ENCODE data around the gene CABLES2.
A peak's percentile ranks its signal among the peaks of the same experiment; 100 is the strongest.

The CABLES2 gene, protein sequence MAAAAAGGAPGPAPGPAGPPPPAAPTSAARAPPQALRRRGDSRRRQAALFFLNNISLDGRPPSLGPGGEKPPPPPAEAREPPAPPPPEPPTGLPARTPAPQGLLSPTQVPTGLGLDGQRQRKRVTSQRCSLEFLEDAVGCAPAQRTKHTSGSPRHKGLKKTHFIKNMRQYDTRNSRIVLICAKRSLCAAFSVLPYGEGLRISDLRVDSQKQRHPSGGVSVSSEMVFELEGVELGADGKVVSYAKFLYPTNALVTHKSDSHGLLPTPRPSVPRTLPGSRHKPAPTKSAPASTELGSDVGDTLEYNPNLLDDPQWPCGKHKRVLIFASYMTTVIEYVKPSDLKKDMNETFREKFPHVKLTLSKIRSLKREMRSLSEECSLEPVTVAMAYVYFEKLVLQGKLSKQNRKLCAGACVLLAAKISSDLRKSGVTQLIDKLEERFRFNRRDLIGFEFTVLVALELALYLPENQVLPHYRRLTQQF

DNA sequence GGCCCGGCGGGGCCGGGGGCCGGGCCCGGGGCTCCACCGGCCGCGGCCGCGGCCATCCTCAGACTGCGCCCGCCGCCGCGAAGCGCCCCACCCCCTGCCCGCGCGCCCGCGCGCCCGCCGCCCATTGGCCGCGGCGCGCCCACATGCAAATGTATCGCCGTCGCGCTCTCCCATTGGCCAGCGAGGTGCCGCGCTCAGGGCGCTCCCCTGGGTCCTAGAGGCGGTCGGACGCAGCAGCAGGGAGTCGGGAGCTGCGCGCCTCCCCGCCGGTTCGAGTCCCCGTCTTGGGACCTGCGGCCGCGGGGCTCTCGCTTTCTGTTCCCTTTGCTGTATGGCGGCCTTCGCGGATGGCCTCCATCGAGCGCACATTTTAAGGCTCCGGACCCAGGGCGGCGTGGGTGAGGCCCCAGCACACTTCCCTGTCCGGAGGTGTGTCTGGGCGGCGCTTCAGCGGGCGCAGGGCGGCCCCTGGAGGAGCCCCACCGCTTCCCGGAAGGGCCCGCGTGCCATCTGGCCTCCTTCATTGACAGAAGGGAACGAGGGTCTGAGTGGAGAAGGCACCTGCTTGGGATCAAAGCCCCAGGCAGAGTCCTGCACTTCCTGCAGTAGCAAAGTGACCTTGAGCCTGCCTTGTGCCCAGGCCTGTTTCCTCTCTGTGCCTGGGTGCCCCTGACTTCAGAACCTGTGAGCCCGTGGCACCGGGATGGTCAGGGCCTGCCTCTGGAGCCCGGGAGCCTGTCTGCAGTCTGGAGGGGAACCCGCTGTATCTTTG, at the start of gene CABLES2:
CABLES2 (minus strand) TSS at position 65 of the 772 bp plus-strand sequence; CDS start at position 56, 9 bp downstream.
- no peaks in the 10 kb centered on the region for H3K36me3 Mint-ChIP-seq
- peaks cover 32% of the 10 kb centered on the region for H3K27me3 Mint-ChIP-seq
- peaks cover 38% of the 10 kb centered on the region for H3K4me1 Mint-ChIP-seq
- peak; percentile 94 for DNase-seq
- H3K27ac Mint-ChIP-seq: peak within 1 kb of the TSS; percentile 74
- CTCF ChIA-PET: no interaction called here
- peak within 1 kb of the TSS; percentile 77 for H3K4me3 Mint-ChIP-seq
- no peaks in the 10 kb centered on the region for H3K9me3 Mint-ChIP-seq

DNA sequence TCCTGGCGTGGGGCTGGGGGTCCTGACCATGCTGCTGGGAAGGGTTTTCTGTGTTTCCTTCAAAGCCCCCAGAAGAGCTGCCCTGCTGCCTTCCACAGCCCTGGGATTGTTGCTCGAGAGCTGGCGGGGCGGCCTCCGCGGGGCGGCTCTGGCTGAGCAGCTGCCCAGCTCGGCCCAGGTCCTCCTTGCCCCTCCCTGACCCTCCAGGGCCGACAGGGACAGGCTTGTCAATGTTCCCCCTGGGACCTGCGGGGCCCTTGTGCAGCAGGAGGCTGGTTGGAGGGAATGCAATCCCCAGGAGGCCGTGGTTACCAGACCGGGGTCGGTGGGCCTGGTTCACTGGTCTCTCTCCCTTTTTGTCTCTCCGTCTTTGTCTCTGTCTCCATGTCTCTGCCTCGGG, 48.8 kb upstream of the CABLES2 start:
- DNase-seq: no peak
- Mint-ChIP-seq H3K27ac (no peak overlapping the region), H3K27me3 (peaks cover 33% of the 10 kb centered on the region), H3K9me3 (no peaks in the 10 kb centered on the region), H3K4me3 (no peak overlapping the region), H3K36me3 (no peaks in the 10 kb centered on the region), H3K4me1 (no peaks in the 10 kb centered on the region)
- CTCF ChIA-PET: no interaction called here

DNA sequence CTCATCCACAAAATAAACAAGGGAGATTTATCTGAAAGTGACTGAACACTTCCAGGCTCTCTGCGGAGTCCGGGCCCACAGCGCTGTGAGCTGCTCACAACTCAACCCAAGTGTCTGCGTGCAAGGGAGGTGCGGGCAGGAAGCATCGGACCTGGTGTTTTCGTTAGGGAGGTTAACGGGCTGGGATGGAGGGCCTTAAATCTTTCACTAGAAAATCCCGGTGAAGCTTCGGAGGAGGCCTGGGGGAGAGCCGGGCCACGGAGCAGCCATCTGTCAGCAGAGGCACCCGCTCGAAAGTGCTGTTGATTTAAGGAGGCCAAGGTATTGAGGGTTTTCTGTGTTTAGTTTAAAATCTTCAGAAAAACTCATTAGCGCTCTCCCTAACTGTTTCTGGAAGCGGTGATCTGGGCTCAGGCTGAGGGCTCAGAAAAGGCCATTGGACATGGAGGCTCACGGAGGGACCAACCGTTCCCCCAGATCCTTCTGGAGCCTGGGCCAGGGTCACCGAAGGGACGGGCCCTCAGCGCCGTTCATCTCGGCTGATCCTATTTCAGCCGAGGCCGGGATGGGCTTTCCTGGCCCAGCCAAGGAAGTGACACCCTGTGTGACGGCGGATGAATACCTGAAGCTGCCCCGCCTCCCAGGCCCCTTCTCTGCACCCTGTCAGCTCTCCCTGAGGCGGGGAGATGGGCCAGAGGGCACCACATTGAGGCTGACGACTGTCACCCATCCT, 48.0 kb upstream of the CABLES2 start:
- H3K36me3 Mint-ChIP-seq: no peaks in the 10 kb centered on the region
- H3K27me3 Mint-ChIP-seq: peaks cover 34% of the 10 kb centered on the region
- CTCF ChIA-PET: no interaction called here
- H3K27ac Mint-ChIP-seq: no peak overlapping the region
- H3K4me1 Mint-ChIP-seq: no peaks in the 10 kb centered on the region
- no peaks in the 10 kb centered on the region for H3K9me3 Mint-ChIP-seq
- no peak overlapping the region for H3K4me3 Mint-ChIP-seq
- DNase-seq: no peak

DNA sequence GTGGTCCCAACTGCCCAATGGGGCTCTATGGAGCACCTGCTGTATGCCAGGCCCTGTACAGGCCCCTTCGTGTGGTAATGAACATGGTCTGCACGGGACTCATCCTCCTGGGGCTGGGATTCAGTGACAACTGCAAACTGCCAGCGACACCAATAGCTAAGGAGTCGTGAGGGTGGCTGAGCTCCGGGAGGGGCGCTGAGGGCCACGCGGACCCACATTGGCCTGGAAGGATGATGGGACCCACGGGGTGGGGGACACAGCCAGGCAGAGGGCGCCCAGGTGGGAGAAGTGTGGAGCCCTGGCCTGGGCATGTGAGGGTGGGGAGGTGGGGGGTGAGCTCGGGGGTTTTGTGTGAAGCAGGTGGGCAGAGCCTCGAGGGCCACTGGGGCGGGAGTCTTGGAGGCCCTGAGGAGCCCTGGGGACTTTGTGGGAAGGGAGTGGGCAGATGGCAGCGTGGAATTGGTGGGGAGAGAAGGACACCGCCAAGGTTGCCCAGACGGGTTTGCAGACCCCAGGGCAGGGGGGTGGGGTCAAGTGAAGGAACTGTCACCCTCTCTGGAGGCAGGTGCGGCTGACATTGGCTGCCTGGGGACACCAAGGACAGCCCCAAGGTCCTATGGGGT, 46.2 kb upstream of the CABLES2 start:
- Mint-ChIP-seq H3K27me3 (peaks cover 40% of the 10 kb centered on the region), H3K36me3 (no peaks in the 10 kb centered on the region), H3K27ac (no peak overlapping the region), H3K9me3 (no peaks in the 10 kb centered on the region), H3K4me1 (no peaks in the 10 kb centered on the region), H3K4me3 (no peak overlapping the region)
- CTCF ChIA-PET: no interaction called here
- no peak for DNase-seq

DNA sequence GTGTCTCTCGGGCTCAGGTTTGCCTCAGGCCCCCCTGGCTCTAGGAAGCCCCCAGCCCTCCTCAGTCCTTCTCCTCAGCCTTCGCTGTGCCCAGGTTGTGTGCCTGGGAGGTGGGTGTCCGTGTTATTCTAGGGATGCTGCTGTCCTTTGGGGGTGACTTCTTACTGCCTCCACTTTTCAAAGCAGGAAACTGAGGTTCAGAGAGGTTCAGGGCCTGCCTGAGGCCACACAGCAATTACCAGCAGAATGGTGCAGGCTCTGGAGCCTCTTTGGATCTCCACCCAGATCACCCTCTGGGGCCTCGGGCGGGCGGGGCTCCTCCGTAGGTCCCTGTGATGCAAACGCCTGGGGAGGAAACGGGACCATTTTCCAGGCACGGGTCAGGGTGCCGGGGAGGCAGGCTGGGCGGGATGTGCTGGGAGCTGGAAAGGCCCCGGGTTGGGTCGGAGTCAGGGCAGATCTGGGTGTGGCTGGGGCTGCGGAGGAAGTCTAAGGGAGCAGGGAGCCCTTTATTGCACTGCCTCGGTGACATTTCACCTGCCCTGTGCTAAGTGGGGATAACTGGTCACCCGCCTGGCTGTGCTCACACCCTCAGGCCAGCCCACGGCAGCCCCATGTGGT, 45.5 kb upstream of the CABLES2 start:
- DNase-seq: no peak
- peaks cover 40% of the 10 kb centered on the region for H3K27me3 Mint-ChIP-seq
- H3K27ac Mint-ChIP-seq: no peak overlapping the region
- H3K36me3 Mint-ChIP-seq: no peaks in the 10 kb centered on the region
- H3K4me1 Mint-ChIP-seq: no peaks in the 10 kb centered on the region
- CTCF ChIA-PET: no interaction called here
- no peak overlapping the region for H3K4me3 Mint-ChIP-seq
- H3K9me3 Mint-ChIP-seq: no peaks in the 10 kb centered on the region

DNA sequence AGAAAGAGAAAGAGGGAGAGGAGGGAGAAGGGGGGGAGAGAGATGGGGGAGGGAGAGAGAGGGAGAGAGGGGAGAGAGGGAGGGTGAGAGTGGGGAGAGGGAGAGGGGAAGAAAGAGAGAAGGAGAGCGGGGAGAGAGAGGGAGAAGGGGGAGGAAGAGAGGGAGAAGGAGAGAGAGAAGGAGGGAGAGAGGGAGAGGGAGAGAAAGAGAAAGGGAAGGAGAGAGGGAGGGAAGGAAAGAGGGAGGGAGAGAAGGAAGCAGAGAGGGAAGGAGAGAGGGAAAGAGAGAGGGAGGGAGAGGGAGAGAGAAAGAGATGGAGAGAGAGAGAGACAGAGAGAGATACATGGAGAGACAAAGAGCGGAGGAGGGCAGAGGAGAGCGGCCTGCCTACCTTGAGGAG, 44.9 kb upstream of the CABLES2 start:
- CTCF ChIA-PET: no interaction called here
- Mint-ChIP-seq H3K4me3 (no peak overlapping the region), H3K36me3 (no peaks in the 10 kb centered on the region), H3K27ac (no peak overlapping the region), H3K4me1 (no peaks in the 10 kb centered on the region), H3K9me3 (no peaks in the 10 kb centered on the region), H3K27me3 (peaks cover 37% of the 10 kb centered on the region)
- DNase-seq: no peak

DNA sequence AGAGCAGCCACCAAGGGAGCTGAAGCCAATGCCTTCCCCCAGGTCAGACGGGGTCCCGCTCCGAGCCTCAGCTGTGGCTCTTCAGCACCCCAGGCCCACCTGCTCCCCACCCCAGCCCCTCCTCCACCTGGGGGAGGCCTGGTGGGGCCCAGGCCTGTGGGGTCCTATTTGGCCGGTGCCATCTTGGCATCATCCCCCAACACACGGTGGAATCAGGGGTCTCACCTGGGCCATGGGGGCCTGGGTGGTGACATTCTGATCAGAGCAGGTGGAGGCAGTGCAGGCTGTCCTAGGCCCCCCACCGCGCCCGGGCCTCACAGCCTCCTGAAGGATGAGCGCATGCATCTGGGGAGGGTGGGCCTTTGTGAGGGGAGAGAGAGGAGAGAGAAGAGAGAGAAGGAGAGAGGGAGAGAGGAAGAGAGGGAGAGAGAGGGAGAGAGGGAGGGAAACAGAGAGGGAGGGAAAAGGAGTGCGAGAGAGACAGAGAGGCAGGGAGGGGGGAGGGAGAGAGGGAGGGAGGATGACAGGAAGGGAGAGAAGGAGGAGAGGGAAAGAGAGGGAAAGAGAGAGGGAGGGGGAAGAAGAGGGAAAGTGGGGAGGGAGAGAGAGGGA, 44.2 kb upstream of the CABLES2 start:
- Mint-ChIP-seq H3K9me3 (no peaks in the 10 kb centered on the region), H3K4me3 (no peak overlapping the region), H3K27me3 (peaks cover 33% of the 10 kb centered on the region), H3K36me3 (no peaks in the 10 kb centered on the region), H3K27ac (no peak overlapping the region), H3K4me1 (no peaks in the 10 kb centered on the region)
- DNase-seq: no peak
- CTCF ChIA-PET: no interaction called here

DNA sequence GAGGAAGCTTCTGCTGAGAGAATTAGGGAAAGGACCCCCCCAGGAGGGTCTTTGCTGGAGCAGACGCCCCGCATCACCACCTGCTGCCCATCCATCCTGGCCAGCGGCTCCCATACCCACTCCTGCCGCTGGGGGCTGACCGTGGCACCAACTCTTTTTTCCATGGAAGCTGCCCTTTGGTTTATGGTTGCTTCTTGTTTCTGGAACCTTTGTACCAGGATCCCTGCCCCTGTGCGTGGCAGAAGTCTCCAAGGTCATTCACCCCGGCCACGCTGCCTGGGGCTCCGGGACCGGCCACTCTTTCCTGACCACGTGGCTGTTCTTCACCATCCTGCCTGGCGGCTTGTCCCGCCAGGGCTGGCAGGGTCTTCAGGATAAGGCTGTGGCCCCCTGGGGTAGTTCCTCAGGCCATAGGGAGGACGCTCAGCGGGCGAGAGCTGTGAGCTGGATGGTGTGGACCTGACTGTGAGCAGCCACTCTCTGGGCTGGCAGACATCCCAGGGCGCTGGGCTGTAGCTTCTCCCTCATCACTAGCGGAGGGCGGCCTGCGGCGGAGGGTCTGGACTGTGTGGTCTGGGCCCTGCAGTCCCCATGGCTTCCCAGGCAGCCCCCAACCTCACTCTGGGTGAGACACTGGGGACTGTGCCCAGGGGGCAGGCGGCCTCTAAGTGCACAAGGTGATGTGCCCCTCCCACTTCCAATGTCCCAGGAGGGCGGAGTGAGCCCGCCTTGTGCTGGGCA, 43.0 kb upstream of the CABLES2 start:
- CTCF ChIA-PET: no interaction called here
- H3K27ac Mint-ChIP-seq: no peak overlapping the region
- H3K9me3 Mint-ChIP-seq: no peaks in the 10 kb centered on the region
- H3K36me3 Mint-ChIP-seq: no peaks in the 10 kb centered on the region
- peaks cover 25% of the 10 kb centered on the region for H3K27me3 Mint-ChIP-seq
- no peak for DNase-seq
- H3K4me1 Mint-ChIP-seq: no peaks in the 10 kb centered on the region
- no peak overlapping the region for H3K4me3 Mint-ChIP-seq

DNA sequence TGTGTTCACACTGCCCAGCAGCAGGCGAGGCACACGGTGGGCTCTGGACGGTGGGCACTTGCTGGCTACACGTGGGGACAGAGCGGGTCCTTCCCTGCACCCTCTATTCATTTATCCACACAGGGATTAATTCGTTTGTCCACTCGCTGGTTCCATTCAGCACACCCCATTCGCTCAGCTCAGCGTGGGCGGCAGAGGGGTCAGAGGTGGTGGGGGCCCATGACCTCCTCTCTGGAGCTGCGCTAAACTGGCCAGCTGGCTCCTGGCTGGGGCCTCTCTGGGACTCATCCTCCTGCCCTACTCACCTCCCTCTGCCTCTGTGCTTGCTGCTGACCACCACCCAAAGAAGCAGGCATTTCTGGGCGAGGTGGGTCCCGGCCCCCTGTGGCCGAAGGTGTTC, 41.7 kb upstream of the CABLES2 start:
- CTCF ChIA-PET: no interaction called here
- Mint-ChIP-seq H3K4me1 (no peaks in the 10 kb centered on the region), H3K9me3 (no peaks in the 10 kb centered on the region), H3K36me3 (no peaks in the 10 kb centered on the region), H3K4me3 (no peak overlapping the region), H3K27ac (no peak overlapping the region), H3K27me3 (peaks cover 21% of the 10 kb centered on the region)
- no peak for DNase-seq

DNA sequence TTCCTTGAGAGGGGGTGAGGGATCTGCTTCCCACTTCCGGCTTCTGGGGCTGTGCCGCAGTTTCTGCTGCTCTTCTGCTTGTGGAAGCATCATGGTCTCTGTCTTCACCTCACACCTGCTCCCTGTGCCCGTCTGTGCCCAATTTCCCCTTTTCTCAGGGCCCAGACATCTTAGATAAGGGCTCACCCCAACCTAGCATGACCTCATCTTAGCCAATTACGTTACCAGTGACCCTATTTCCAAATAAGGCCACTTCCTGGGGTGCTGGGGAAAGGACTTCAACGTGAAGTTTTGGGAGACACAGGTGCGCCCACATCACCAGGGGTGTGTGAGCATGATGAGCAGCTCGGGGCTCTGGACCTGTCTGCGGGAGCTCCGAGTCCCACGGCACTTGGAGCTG, 41.0 kb upstream of the CABLES2 start:
- H3K4me1 Mint-ChIP-seq: no peaks in the 10 kb centered on the region
- CTCF ChIA-PET: no interaction called here

DNA sequence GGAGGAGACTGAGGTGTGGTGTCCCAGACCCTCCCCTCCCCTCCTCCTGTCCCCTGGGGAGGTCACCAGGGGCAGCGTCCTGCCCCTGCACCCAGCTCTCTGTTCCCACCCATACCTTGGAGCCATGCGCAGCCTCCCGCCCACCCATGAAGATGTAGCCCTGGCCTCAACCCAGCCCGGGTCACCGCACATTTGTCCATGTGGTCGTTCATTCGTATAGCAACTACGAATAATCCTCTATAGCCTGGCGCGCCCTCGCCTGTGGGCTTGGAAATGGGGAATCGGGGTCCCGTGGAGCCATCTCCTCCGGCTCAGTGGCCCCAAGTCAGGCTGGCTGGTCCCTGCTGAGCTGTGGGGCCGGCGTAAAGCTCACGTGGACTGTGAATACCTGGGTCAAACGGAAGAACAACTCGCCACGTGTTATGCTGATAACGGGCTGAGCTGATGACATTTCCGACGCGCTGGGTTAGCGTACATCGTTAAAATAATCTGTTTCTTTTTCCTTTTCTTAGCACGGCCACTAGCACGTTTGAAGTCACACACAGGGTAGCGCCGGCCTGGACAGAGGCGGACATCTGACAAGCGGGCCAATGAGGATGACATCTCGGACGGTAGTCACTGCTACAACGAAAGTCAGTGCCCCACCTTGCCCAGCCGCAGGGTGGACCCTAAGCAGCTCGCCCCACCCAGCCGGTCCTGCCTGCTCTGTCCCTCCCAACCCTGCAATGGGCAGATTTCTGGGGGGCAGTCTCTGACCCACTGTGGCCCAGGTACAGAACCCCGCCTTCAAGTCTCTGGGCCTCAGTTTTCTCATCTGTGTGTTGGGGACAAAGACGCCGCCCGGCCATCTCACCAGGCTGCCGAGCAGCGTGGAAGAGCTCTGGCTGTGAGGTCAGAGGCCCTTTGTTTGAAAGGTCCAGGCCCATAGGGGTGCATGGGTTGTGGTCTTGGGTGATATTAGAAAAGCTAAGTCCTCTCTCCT, 40.1 kb upstream of the CABLES2 start:
- Mint-ChIP-seq H3K27me3 (peaks cover 14% of the 10 kb centered on the region), H3K4me1 (no peaks in the 10 kb centered on the region), H3K9me3 (no peaks in the 10 kb centered on the region), H3K27ac (no peak overlapping the region), H3K4me3 (no peak overlapping the region), H3K36me3 (no peaks in the 10 kb centered on the region)
- CTCF ChIA-PET: no interaction called here
- no peak for DNase-seq

More for the DNA sequence above, 41.0 kb upstream of the CABLES2 start:
- no peak overlapping the region for H3K4me3 Mint-ChIP-seq
- no peak overlapping the region for H3K27ac Mint-ChIP-seq
- DNase-seq: no peak
- no peaks in the 10 kb centered on the region for H3K36me3 Mint-ChIP-seq
- H3K27me3 Mint-ChIP-seq: peaks cover 14% of the 10 kb centered on the region
- no peaks in the 10 kb centered on the region for H3K9me3 Mint-ChIP-seq

DNA sequence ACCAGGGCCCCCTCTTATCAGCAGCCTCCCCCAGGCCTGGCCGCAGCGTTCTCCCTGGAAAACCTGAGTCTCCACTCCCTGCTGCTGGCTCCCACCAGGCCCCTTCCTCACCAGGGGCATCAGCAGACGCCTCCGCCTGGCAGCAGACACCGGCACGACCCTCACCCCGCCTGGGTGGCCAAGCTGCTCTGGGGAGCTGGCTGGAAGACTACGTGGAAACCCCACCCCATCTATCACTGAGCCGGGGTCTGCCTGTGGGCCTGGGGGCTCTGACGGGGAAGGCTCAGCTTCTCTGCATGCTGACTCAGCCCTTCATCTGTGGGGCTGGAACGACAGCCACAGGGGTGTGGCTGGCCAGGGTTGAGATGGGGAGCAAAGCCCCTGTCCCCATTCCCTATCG, 39.4 kb upstream of the CABLES2 start:
- Mint-ChIP-seq H3K4me3 (no peak overlapping the region), H3K36me3 (no peaks in the 10 kb centered on the region), H3K9me3 (no peaks in the 10 kb centered on the region), H3K27ac (no peak overlapping the region), H3K27me3 (peaks cover 14% of the 10 kb centered on the region), H3K4me1 (no peaks in the 10 kb centered on the region)
- CTCF ChIA-PET: no interaction called here
- DNase-seq: no peak

All from activated naive CD4-positive, alpha-beta T cell treated with anti-CD3 and anti-CD28 coated beads, Interleukin-2, amount 10 ng/mL, durations not matched to agents 7 days and 5 days (primary cell).